HEK293 (cell line): Measurements from ENCODE around the gene DCTN3.
A peak's percentile ranks its signal among the peaks of the same experiment; 100 is the strongest.

Source experiments
- CTCF ChIA-PET: fragments of 350-600 bp; formaldehyde crosslinking; extraction: SDS; loops from one replicate; lab custom pipeline; 2021; ENCODE audit warnings: antibody characterized with exemption; lab: Yijun Ruan, JAX
- POLR2A ChIA-PET: fragments of 300-600 bp; formaldehyde crosslinking; extraction: SDS; loops from one replicate; lab custom pipeline; 2020; ENCODE audit warnings: antibody characterized with exemption, inconsistent platforms; lab: Yijun Ruan, JAX
- H3K27ac ChIP-seq: fragments of 200-500 bp; sonication (Bioruptor generic); 2 replicates; pipeline ENCODE4 v1.5.1; 2014; ENCODE audit warnings: low read depth, low read length, control low read depth, inconsistent platforms; ENCODE audit errors: extremely low read depth
- H3K36me3 ChIP-seq, 2 experiments: fragments of 200-500 bp in 1 of 2; sonication (Bioruptor generic) in 1 of 2; 1 replicate in 1 of 2; 2 replicates in 1 of 2; pipeline ENCODE4 v1.5.1; 2014 to 2017; ENCODE audit warnings: inconsistent platforms in 2 of 2, low read length in 2 of 2; ENCODE audit not compliant: control insufficient read depth in 2 of 2, insufficient read depth in 1 of 2
- H3K4me1 ChIP-seq: fragments of 200-500 bp; sonication (Bioruptor generic); 2 replicates; pipeline ENCODE4 v1.5.1; 2014; ENCODE audit warnings: mild to moderate bottlenecking, low read length, inconsistent platforms; ENCODE audit not compliant: control insufficient read depth, insufficient read depth
- H3K4me3 ChIP-seq: 2 replicates; pipeline ENCODE4 v1.5.1; 2011; ENCODE audit warnings: low read depth, mild to moderate bottlenecking, control low read depth, low read length, moderate library complexity
- H3K9me3 ChIP-seq: fragments of 200-500 bp; sonication (Bioruptor generic); 2 replicates; pipeline ENCODE4 v1.5.1; 2014; ENCODE audit warnings: low read depth, low read length, inconsistent platforms; ENCODE audit not compliant: control insufficient read depth, insufficient read depth
- CTCF ChIP-seq: fragments of 450-650 bp; formaldehyde crosslinking; IDR thresholded peaks from 2 replicates; pipeline ENCODE4 v1.5.1; 2016; ENCODE audit warnings: missing biosample characterization, missing genetic modification characterization
- HIC1 ChIP-seq: fragments of 450-650 bp; formaldehyde crosslinking; IDR thresholded peaks from 2 replicates; pipeline ENCODE4 v1.5.1; 2016; ENCODE audit warnings: missing biosample characterization, missing genetic modification characterization
- KLF8 ChIP-seq: fragments of 450-650 bp; formaldehyde crosslinking; IDR thresholded peaks from 2 replicates; pipeline ENCODE4 v1.5.1; 2016; ENCODE audit warnings: missing biosample characterization, missing genetic modification characterization
- MZF1 ChIP-seq: fragments of 450-650 bp; formaldehyde crosslinking; IDR thresholded peaks from 2 replicates; pipeline ENCODE4 v1.5.1; 2017; ENCODE audit warnings: missing biosample characterization, missing genetic modification characterization, borderline replicate concordance
- PATZ1 ChIP-seq: fragments of 450-650 bp; formaldehyde crosslinking; IDR thresholded peaks from 2 replicates; pipeline ENCODE4 v1.5.1; 2016; ENCODE audit warnings: missing biosample characterization, missing genetic modification characterization
- PRDM2 ChIP-seq: fragments of 450-650 bp; formaldehyde crosslinking; IDR thresholded peaks from 2 replicates; pipeline ENCODE4 v1.5.1; 2016; ENCODE audit warnings: missing biosample characterization, missing genetic modification characterization, borderline replicate concordance
- SP3 ChIP-seq: fragments of 450-650 bp; formaldehyde crosslinking; IDR thresholded peaks from 2 replicates; pipeline ENCODE4 v1.5.1; 2016; ENCODE audit warnings: missing biosample characterization, missing genetic modification characterization
- ZBTB44 ChIP-seq: fragments of 450-650 bp; IDR thresholded peaks from 2 replicates; pipeline ENCODE4 v1.5.1; 2018; ENCODE audit warnings: missing biosample characterization, mild to moderate bottlenecking, missing genetic modification characterization
- ZNF157 ChIP-seq: fragments of 450-650 bp; formaldehyde crosslinking; IDR thresholded peaks from 2 replicates; pipeline ENCODE4 v1.5.1; 2016; ENCODE audit warnings: missing biosample characterization, missing genetic modification characterization
- ZNF274 ChIP-seq, 2 experiments: fragments of 200-500 bp in 1 of 2; fragments of 450-650 bp in 1 of 2; sonication (Bioruptor generic) in 1 of 2; formaldehyde crosslinking in 1 of 2; IDR thresholded peaks; 2 replicates each; pipeline versions ENCODE4 v1.5.1 to v1.6.1; 2014 to 2016; ENCODE audit warnings: borderline replicate concordance in 1 of 2, inconsistent platforms in 1 of 2, low read length in 1 of 2, missing biosample characterization in 1 of 2, missing genetic modification characterization in 1 of 2
- ZNF292 ChIP-seq: fragments of 450-650 bp; formaldehyde crosslinking; IDR thresholded peaks from 2 replicates; pipeline ENCODE4 v1.5.1; 2016; ENCODE audit warnings: low read depth, missing biosample characterization, missing genetic modification characterization, borderline replicate concordance
- ZNF350 ChIP-seq: fragments of 450-650 bp; formaldehyde crosslinking; IDR thresholded peaks from 2 replicates; pipeline ENCODE4 v1.5.0; 2017; ENCODE audit warnings: missing biosample characterization, mild to moderate bottlenecking, missing genetic modification characterization
- ZNF394 ChIP-seq: fragments of 450-650 bp; formaldehyde crosslinking; IDR thresholded peaks from 2 replicates; pipeline ENCODE4 v1.5.1; 2016; ENCODE audit warnings: missing biosample characterization, missing genetic modification characterization, mild to moderate bottlenecking, moderate library complexity, borderline replicate concordance
- ZNF639 ChIP-seq: fragments of 450-650 bp; formaldehyde crosslinking; IDR thresholded peaks from 2 replicates; pipeline ENCODE4 v1.5.1; 2016; ENCODE audit warnings: missing biosample characterization, missing genetic modification characterization
- ZNF664 ChIP-seq: fragments of 450-650 bp; formaldehyde crosslinking; IDR thresholded peaks from 2 replicates; pipeline ENCODE4 v1.5.1; 2016; ENCODE audit warnings: missing biosample characterization, missing genetic modification characterization
- ZNF677 ChIP-seq: fragments of 450-650 bp; IDR thresholded peaks from 2 replicates; pipeline ENCODE4 v1.5.0; 2018; ENCODE audit warnings: missing biosample characterization, mild to moderate bottlenecking, missing genetic modification characterization, moderate library complexity
- ZNF777 ChIP-seq: fragments of 450-650 bp; formaldehyde crosslinking; IDR thresholded peaks from 2 replicates; pipeline ENCODE4 v1.5.1; 2017; ENCODE audit warnings: missing biosample characterization, missing genetic modification characterization, borderline replicate concordance
- ZSCAN23 ChIP-seq: fragments of 450-650 bp; formaldehyde crosslinking; IDR thresholded peaks from 2 replicates; pipeline ENCODE4 v1.5.1; 2016; ENCODE audit warnings: missing biosample characterization, missing genetic modification characterization

DCTN3 gene

GRCh38 chr9:34646211-34647083 lies 26.2 kb upstream of the DCTN3 start, which contains the start of gene GALT:
GALT (plus strand) TSS chr9:34646675; CDS start chr9:34646705, 30 bp downstream.
- peak within 1 kb of the TSS; percentile 82 for H3K4me3 ChIP-seq
- ChIA-PET CTCF (interaction anchor here (0.6 to 13.3 kb wide), 11 partner anchors 10 to 314 kb away, joined by 3 to 125 read pairs (median 4); partner anchors contain the start of genes CCL19, CCL27, DCTN3 and SIGMAR1), POLR2A (interaction anchor here (0.6 to 5.7 kb wide), 11 partner anchors 8 to 190 kb away, joined by 3 to 90 read pairs (median 4); partner anchors contain the start of genes CCL21, DCTN3 and SIGMAR1)
- H3K27ac ChIP-seq: peak within 1 kb of the TSS; percentile 84
- peaks cover 0 to 40% of the 10 kb centered on the region in 2 experiments; a peak in 2 of 3 replicates for H3K36me3 ChIP-seq
- no peaks in the 10 kb centered on the region; the same call in 1 of the 2 replicates for H3K4me1 ChIP-seq
- H3K9me3 ChIP-seq: no peaks in the 10 kb centered on the region
- TF ChIP-seq PATZ1 (tag by site-specific recombination): peak; percentile 91
- TF ChIP-seq ZNF394: peak; percentile 49; the same call in 1 of the 2 replicates
- no peak for TF ChIP-seq ZNF350
- TF ChIP-seq ZNF157 (tag by site-specific recombination): no peak
- no peak for TF ChIP-seq ZNF777 (tag by site-specific recombination)
- TF ChIP-seq KLF8 (tag by site-specific recombination): no peak
- peak; percentile 98 for TF ChIP-seq CTCF (tag by site-specific recombination)
- no peak for TF ChIP-seq ZBTB44
- TF ChIP-seq ZNF664 (tag by site-specific recombination): no peak
- no peak for TF ChIP-seq ZNF292 (tag by site-specific recombination)
- peak; percentile 65 for TF ChIP-seq SP3 (tag by site-specific recombination)
- no peak for TF ChIP-seq ZNF274 (IDR thresholded peaks at IDR 0.05; ENCODE audit: low read length)
- no peak for TF ChIP-seq ZNF274 (tag by site-specific recombination; IDR thresholded peaks at IDR 0.05; ENCODE audit: borderline replicate concordance)
- 0 out of 2 replicates have a peak, but pooled peaks have one; percentile 20 for TF ChIP-seq HIC1
- no peak for TF ChIP-seq ZNF677 (tag by site-specific recombination)
- TF ChIP-seq ZSCAN23 (tag by site-specific recombination): no peak
- TF ChIP-seq PRDM2 (tag by site-specific recombination): no peak
- TF ChIP-seq ZNF639: no peak
- peak; percentile 63; the same call in 1 of the 2 replicates for TF ChIP-seq MZF1 (tag by site-specific recombination)
